NCI-H524 (cell line): Measurements from ENCODE around the gene RCHY1.
"Not testable (repeated sequence)": the region's sequence is repeated elsewhere in the genome, so short reads cannot be mapped to it uniquely, and the experiment has no call there.

Source experiments
- DNase-seq, 2 experiments: peaks; one replicate each; lab custom pipeline; 2025; lab: John Stamatoyannopoulos, UW

RCHY1 gene

GRCh38 chr4:75514131-75514948 is at the start of gene RCHY1, which contains the start of gene THAP6:
RCHY1 (minus strand) TSS chr4:75514403; CDS start chr4:75514286, 117 bp downstream.
THAP6 (plus strand) TSS chr4:75514473; CDS start chr4:75515453, 980 bp downstream.
- DNase-seq: peak; percentile 79 to 90

- DNase-seq: no peak
Observed at GRCh38 chr4:75561789-75562188, 47.6 kb upstream of the RCHY1 start.

GRCh38 chr4:75557696-75558095 is 43.5 kb upstream of the RCHY1 start:
- peak in 1 of 2 experiments; percentile 26 for DNase-seq

GRCh38 chr4:75555294-75556164 is 41.3 kb upstream of the RCHY1 start, which contains the start of gene ODAPH:
ODAPH (plus strand) TSS chr4:75556066; CDS start chr4:75556083, 17 bp downstream.
- no peak for DNase-seq

GRCh38 chr4:75552452-75552851 is 38.2 kb upstream of the RCHY1 start:
- no peak for DNase-seq

GRCh38 chr4:75549019-75549418 is 34.8 kb upstream of the RCHY1 start:
- no peak for DNase-seq

GRCh38 chr4:75547647-75548387 is 33.6 kb upstream of the RCHY1 start:
- no peak for DNase-seq

GRCh38 chr4:75545526-75545925 is 31.3 kb upstream of the RCHY1 start:
- DNase-seq: no peak

- DNase-seq: no peak
Observed at GRCh38 chr4:75544870-75545269, 30.7 kb upstream of the RCHY1 start.

GRCh38 chr4:75544220-75544619 is 30.0 kb upstream of the RCHY1 start:
- not testable (repeated sequence) for DNase-seq

- DNase-seq: no peak
Observed at GRCh38 chr4:75542824-75543223, 28.6 kb upstream of the RCHY1 start.

GRCh38 chr4:75537308-75537707 is 23.1 kb upstream of the RCHY1 start:
- DNase-seq: not testable (repeated sequence)

GRCh38 chr4:75533926-75534325 is 19.7 kb upstream of the RCHY1 start:
- not testable (repeated sequence) for DNase-seq

GRCh38 chr4:75533339-75533887 is 19.2 kb upstream of the RCHY1 start:
- DNase-seq: not testable (repeated sequence)

GRCh38 chr4:75531536-75532143 is 17.4 kb upstream of the RCHY1 start:
- not testable (repeated sequence) for DNase-seq

- DNase-seq: no peak
Observed at GRCh38 chr4:75530556-75531322, 16.5 kb upstream of the RCHY1 start.

GRCh38 chr4:75527482-75527881 is 13.3 kb upstream of the RCHY1 start:
- no peak for DNase-seq

- no peak for DNase-seq
Observed at GRCh38 chr4:75525910-75526309, 11.7 kb upstream of the RCHY1 start.

GRCh38 chr4:75525086-75525485 is 10.9 kb upstream of the RCHY1 start:
- DNase-seq: no peak

GRCh38 chr4:75519452-75519851 is 5.2 kb upstream of the RCHY1 start:
- not testable (repeated sequence) for DNase-seq
